MM.1S (cell line): ENCODE results near the gene GRIA4.
A peak's percentile ranks its signal among the peaks of the same experiment; 100 is the strongest.

Source experiments
- DNase-seq: peaks from one replicate; pipeline ENCODE4 v3.0.0-alpha.2; 2015
- H2AFZ ChIP-seq: fragments of 300-600 bp; sonication (generic); 2 replicates; pipeline ENCODE4 v1.6.0; 2016; ENCODE audit warnings: antibody characterized with exemption, low read length
- H3F3A ChIP-seq: fragments of 300-600 bp; sonication (generic); 2 replicates; pipeline ENCODE4 v1.6.1; 2016; ENCODE audit warnings: mild to moderate bottlenecking, antibody characterized with exemption, low read length, moderate library complexity, mixed read lengths; ENCODE audit not compliant: insufficient read depth
- H3K27ac ChIP-seq: fragments of 300-600 bp; sonication (generic); 2 replicates; pipeline ENCODE4 v1.5.1; 2016; ENCODE audit warnings: mild to moderate bottlenecking, low read length
- H3K27me3 ChIP-seq: fragments of 300-600 bp; sonication (generic); replicated peaks from 2 replicates; pipeline ENCODE4 v1.6.0; 2016; ENCODE audit warnings: low read length; ENCODE audit not compliant: insufficient read depth
- H3K36me3 ChIP-seq: fragments of 300-600 bp; sonication (generic); replicated peaks from 2 replicates; pipeline ENCODE4 v1.6.1; 2016; ENCODE audit warnings: mild to moderate bottlenecking, low read length, mixed read lengths; ENCODE audit not compliant: insufficient read depth
- H3K4me1 ChIP-seq: fragments of 300-600 bp; sonication (generic); 2 replicates; pipeline ENCODE4 v1.6.1; 2016; ENCODE audit warnings: low read length, mixed read lengths
- H3K4me2 ChIP-seq: fragments of 300-600 bp; sonication (generic); 2 replicates; pipeline ENCODE4 v1.6.0; 2016; ENCODE audit warnings: low read depth, low read length
- H3K4me3 ChIP-seq: fragments of 300-600 bp; sonication (generic); 2 replicates; pipeline ENCODE4 v1.5.1; 2016; ENCODE audit warnings: low read length, mixed read lengths
- H3K79me2 ChIP-seq: fragments of 300-600 bp; sonication (generic); 2 replicates; pipeline ENCODE4 v1.6.1; 2016; ENCODE audit warnings: mixed run types, low read length, mixed read lengths
- H3K9ac ChIP-seq: fragments of 300-600 bp; sonication (generic); 2 replicates; pipeline ENCODE4 v1.6.1; 2016; ENCODE audit warnings: low read length, mixed read lengths
- H3K9me2 ChIP-seq: fragments of 300-600 bp; sonication (generic); replicated peaks from 2 replicates; pipeline ENCODE4 v1.6.1; 2016; ENCODE audit warnings: mild to moderate bottlenecking, low read length, mixed read lengths; ENCODE audit not compliant: insufficient read depth
- H3K9me3 ChIP-seq: fragments of 300-600 bp; sonication (generic); replicated peaks from 2 replicates; pipeline ENCODE4 v1.6.1; 2016; ENCODE audit warnings: mild to moderate bottlenecking, low read length, mixed read lengths; ENCODE audit not compliant: insufficient read depth
- H4K20me1 ChIP-seq: fragments of 300-600 bp; sonication (generic); 2 replicates; pipeline ENCODE4 v1.6.1; 2016; ENCODE audit warnings: mild to moderate bottlenecking, low read length, moderate library complexity, mixed read lengths; ENCODE audit not compliant: insufficient read depth
- CTCF ChIP-seq: fragments of 300-600 bp; sonication (generic); IDR thresholded peaks from 2 replicates; pipeline ENCODE4 v1.5.1; 2016; ENCODE audit warnings: antibody characterized with exemption, low read length, mixed read lengths
- EZH2 ChIP-seq: fragments of 300-600 bp; sonication (generic); optimal IDR thresholded peaks from 2 replicates; pipeline ENCODE3; 2017; ENCODE audit warnings: low read depth, mild to moderate bottlenecking, antibody characterized with exemption, low read length, mixed read lengths
- EZH2phosphoT487 ChIP-seq: fragments of 300-600 bp; sonication (generic); IDR thresholded peaks from 2 replicates; pipeline ENCODE4 v1.6.1; 2018; ENCODE audit warnings: antibody characterized with exemption, low read length

GRIA4 gene

GRCh38 chr11:105705786-105706530 is 96.1 kb downstream of the GRIA4 start:
- Histone ChIP-seq H3K4me3 (no peak overlapping the region), H3K79me2 (no peaks in the 10 kb centered on the region), H3F3A (no peaks in the 10 kb centered on the region), H3K9ac (no peak overlapping the region), H3K27me3 (no peaks in the 10 kb centered on the region), H3K4me2 (no peak overlapping the region), H3K4me1 (no peaks in the 10 kb centered on the region), H2AFZ (no peak overlapping the region), H3K36me3 (no peaks in the 10 kb centered on the region), H4K20me1 (no peaks in the 10 kb centered on the region), H3K9me2 (no peaks in the 10 kb centered on the region), H3K27ac (no peak overlapping the region), H3K9me3 (no peaks in the 10 kb centered on the region)
- TF ChIP-seq EZH2phosphoT487 (no peak), CTCF (no peak), EZH2 (no peak)
- DNase-seq, result no peak

- Histone ChIP-seq H3K79me2 (no peaks in the 10 kb centered on the region), H3F3A (no peaks in the 10 kb centered on the region), H3K4me1 (no peaks in the 10 kb centered on the region), H2AFZ (no peak overlapping the region), H3K9me3 (no peaks in the 10 kb centered on the region), H3K4me3 (no peak overlapping the region), H3K36me3 (no peaks in the 10 kb centered on the region), H3K9ac (no peak overlapping the region), H3K4me2 (peak overlapping the region; percentile 18; the same call in 1 of the 2 replicates), H3K27me3 (no peaks in the 10 kb centered on the region), H4K20me1 (no peaks in the 10 kb centered on the region), H3K27ac (no peak overlapping the region), H3K9me2 (no peaks in the 10 kb centered on the region)
- TF ChIP-seq EZH2 (no peak), CTCF (no peak), EZH2phosphoT487 (no peak)
- DNase-seq, result peak; percentile 30
These were observed 103.2 kb downstream of the GRIA4 start for GRCh38 chr11:105713106-105713505.

DNA sequence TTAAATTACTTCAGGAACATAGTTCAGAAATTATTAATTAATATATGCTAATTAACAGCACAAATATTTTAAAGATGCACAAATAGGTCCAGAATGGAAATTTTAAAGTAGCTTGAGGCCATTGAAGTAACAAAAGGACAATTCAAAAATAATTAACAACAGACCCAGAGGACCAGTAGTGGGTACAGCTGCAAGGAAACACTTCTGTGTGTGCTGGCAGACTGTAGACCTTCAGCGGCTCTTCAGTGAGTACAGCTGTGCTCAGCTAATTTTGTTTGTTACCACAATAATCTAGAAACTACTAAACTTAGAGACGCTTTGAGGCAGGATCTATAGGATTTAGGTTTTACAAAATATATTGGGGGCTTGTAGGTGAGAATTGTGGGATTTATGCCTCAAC is 103.8 kb downstream of the GRIA4 start:
- Histone ChIP-seq H4K20me1 (no peaks in the 10 kb centered on the region), H3K9me2 (no peaks in the 10 kb centered on the region), H3F3A (no peaks in the 10 kb centered on the region), H3K9ac (no peak overlapping the region), H3K27me3 (no peaks in the 10 kb centered on the region), H3K4me3 (no peak overlapping the region), H3K36me3 (no peaks in the 10 kb centered on the region), H3K27ac (no peak overlapping the region; the same call in 1 of the 2 replicates), H3K4me2 (peak overlapping the region; percentile 18; the same call in 1 of the 2 replicates), H2AFZ (no peak overlapping the region), H3K9me3 (no peaks in the 10 kb centered on the region), H3K79me2 (no peaks in the 10 kb centered on the region), H3K4me1 (no peaks in the 10 kb centered on the region)
- TF ChIP-seq CTCF (no peak), EZH2 (no peak), EZH2phosphoT487 (no peak)
- peak; percentile 66 for DNase-seq
